ENCODE results near the gene GATB.

DNA sequence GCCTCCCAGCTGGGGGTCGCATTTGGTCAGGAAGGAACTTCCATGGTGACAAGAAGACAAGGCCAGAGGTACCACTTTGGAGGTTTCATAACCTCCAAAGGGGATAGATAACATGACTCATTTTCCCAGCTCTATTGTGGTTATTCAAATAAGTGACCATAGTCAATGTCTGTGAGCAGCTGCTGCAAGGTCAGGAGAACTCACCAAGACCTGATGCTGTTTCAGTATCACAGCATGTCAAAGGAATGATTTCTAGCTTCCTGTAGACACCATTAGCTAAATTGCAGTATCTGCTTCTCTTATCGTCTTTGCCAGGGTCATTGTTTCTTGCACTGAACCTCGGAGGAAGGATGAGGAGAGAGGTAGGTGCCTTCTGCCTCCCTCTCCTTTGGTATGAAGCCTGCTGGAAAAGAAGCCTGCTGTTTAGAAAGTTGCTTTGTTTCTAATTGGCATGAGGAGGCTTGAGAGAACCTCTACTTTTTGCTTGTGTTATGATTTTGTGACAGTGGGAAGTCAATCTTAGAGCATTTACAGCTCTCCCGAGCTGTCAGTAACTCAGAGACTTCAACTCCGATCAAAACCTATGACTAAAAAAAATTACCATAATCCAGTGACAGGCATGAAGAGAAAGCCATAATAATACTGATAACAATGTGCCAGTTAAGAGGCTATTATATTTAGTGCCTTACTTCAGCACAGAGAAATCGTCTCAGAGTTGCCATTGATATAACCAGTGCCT is 38.0 kb upstream of the GATB start:
- TF ChIP-seq, protein P1, sequence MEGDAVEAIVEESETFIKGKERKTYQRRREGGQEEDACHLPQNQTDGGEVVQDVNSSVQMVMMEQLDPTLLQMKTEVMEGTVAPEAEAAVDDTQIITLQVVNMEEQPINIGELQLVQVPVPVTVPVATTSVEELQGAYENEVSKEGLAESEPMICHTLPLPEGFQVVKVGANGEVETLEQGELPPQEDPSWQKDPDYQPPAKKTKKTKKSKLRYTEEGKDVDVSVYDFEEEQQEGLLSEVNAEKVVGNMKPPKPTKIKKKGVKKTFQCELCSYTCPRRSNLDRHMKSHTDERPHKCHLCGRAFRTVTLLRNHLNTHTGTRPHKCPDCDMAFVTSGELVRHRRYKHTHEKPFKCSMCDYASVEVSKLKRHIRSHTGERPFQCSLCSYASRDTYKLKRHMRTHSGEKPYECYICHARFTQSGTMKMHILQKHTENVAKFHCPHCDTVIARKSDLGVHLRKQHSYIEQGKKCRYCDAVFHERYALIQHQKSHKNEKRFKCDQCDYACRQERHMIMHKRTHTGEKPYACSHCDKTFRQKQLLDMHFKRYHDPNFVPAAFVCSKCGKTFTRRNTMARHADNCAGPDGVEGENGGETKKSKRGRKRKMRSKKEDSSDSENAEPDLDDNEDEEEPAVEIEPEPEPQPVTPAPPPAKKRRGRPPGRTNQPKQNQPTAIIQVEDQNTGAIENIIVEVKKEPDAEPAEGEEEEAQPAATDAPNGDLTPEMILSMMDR (IDR thresholded peaks at IDR 0.05; ENCODE audit: poor library complexity), result no peak
- TF ChIP-seq EZH2phosphoT487 (IDR thresholded peaks at IDR 0.05; ENCODE audit: low read depth, severe bottlenecking, unreplicated experiment) (no peak), EZH2 (IDR thresholded peaks at IDR 0.05; ENCODE audit: borderline replicate concordance) (no peak)

All from hepatocyte (in vitro differentiated cells).